CD4-positive, alpha-beta T cell treated with Interleukin-17A for 1 hour (primary cell): Measurements from ENCODE around the gene TOB1.
A peak's percentile ranks its signal among the peaks of the same experiment; 100 is the strongest.

Experiments
- DNase-seq: peaks from one replicate; pipeline ENCODE4 v3.0.0-alpha.2; 2020

Gene TOB1, protein sequence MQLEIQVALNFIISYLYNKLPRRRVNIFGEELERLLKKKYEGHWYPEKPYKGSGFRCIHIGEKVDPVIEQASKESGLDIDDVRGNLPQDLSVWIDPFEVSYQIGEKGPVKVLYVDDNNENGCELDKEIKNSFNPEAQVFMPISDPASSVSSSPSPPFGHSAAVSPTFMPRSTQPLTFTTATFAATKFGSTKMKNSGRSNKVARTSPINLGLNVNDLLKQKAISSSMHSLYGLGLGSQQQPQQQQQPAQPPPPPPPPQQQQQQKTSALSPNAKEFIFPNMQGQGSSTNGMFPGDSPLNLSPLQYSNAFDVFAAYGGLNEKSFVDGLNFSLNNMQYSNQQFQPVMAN

GRCh38 chr17:50866261-50866949 is at the start of gene TOB1:
Gene TOB1, minus strand, starts transcription at chr17:50866354. Its CDS starts 2,337 bp downstream, at chr17:50864017.
- DNase-seq = peak; percentile 98

DNA sequence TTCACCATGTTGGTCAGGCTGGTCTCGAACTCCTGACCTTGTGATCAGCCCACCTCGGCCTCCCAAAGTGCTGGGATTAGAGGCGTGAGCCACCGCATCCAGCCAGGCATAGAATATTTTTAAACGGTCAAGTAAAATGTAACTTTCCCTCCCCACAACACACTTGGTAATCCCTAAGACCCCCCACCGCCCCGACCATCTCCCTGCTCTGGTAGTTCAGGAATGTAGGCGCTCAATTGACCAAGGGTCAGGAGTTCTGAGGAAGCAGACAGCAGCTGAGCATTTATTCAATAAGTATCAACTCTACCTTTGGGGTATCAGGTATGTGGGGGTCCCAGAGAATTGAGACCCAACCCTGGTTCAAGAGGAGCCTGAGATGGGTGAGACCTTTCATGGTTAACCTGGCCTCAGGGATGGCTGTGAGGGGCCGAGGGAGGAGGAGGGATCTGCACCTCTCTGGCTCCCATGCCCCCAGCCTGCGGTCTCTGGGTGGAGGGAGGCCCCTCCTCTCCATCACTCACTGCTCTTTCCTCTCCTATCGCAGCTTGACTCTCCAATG is 48.4 kb upstream of the TOB1 start:
- DNase-seq = no peak

GRCh38 chr17:50913120-50913519 is 47.0 kb upstream of the TOB1 start:
- no peak for DNase-seq

DNA sequence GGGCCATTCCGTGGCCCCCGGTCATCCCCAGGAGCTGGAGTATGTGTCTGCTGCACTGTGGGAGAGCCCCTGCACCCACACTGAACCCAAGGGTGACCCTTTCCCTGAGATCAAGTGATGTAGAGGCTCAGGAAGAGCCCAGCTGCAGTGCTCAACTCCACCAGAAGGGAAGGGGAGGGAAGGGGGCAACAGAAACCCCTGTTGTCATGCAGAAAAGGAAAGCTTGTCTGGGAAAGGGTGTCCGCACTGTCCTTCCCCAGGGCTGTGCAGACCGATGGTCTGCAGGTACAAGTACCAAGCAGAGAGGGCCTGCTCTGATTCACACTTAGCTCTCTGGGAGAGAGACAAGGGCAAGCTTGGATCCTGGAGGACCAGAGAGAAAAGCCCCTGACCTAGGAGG is 45.7 kb upstream of the TOB1 start:
- DNase-seq = no peak

- DNase-seq = no peak
Observed at GRCh38 chr17:50911450-50911849, 45.3 kb upstream of the TOB1 start.

GRCh38 chr17:50909765-50910605 is 43.8 kb upstream of the TOB1 start:
- DNase-seq = peak; percentile 88

- DNase-seq = peak; percentile 75
Observed at GRCh38 chr17:50908860-50909764, 43.0 kb upstream of the TOB1 start.

DNA sequence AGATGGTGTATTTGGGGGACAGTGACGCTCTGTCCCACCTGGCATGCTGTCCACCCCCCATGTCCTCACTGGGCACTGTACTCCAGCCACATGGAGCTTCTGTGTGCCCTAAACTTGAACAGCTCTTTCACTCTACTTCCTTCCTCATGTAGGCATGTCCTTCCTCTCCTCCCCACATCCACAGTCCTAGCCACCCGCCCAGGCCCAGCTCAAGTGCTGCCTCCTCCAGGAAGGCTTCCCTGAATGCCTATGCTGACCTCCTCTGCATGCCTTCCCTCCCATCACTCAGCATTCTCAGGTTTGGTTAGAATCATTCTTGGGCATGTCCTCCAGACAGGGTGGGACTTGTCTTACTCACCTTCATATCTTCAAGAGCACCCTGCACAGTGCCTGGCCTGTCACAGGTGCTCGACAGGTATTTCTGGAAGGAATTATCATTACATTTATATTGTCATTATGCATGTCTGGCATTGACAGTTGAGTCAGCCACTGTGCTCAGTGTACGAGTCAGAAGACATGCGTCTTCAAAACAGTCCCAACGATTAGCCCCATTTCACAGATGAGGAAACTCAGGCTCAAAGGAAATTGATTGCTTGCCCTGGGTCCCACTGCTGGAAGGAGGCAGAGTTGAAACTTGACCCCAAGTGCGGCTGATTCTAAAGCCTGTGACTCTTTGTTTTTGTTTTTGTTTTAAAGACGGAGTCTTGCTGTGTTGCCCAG is 42.1 kb upstream of the TOB1 start:
- DNase-seq = no peak

DNA sequence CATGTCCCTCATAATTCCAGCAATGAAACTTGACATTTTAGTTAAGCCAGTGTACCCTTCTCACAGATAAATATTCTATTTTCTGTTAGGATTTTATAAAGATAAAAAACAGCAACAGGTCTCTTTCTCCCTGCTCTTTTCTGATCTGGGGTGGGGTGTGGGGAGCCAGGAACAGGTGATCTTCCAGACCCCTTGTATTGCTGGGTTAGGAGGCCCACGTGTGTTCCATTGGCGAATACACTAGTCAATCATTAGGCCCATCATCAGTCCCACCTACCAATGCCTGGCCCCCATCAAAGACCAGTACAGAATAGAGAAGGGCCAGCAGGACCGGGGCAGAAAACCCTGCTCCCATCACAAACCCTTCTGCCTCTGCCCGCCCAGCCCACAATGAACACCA is 40.3 kb upstream of the TOB1 start:
- no peak for DNase-seq

- DNase-seq = no peak
Observed at GRCh38 chr17:50905460-50905803, 39.3 kb upstream of the TOB1 start.

DNA sequence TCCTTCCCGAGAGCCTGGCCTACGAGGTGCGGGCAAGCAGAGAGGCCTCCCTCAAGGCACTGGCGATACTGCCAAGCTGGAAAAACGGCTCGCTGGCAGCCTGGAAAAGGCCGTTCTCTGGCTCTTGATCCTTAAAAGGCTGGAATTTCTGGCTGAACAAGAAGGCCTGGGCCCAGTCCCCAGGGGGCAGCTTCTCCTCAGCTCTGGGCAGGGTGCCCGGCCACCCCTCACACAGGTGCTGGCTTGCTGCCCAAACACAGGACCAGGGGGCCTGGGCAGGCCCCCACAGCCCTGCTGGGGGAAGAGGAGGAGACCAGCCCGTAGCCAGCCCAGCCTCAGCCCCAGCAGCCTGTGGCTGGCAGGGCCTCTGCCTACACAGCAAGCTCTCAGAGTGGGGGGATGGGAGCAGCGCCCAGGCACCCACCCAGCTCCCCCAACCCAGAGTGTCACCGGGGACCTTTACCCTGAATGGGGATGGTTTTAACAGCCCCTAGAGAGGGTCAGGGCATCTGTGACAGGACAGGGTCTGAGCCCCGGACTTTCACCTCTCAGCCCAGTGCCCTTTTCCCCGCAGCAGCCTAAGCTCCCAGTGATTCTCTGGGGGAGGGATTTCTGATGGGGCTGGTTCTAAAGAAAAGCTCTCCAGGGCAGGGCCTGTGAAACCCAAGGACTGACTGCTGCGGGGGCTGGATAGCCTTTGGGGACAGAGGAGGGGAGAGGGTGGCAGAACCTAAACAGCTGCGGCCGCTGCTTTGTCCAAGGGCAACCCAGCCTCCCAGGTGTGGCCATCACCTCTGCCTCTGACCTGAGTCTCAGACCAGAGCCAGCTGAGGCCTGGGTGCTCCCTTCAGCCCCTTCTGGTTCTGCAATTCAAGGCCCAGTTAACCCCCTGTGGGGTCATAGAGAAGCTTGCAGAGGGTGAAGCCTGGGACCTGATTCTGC is 38.6 kb upstream of the TOB1 start:
- DNase-seq = no peak

GRCh38 chr17:50903604-50904517 is 37.7 kb upstream of the TOB1 start:
- peak; percentile 71 for DNase-seq

GRCh38 chr17:50902372-50903353 is 36.5 kb upstream of the TOB1 start:
- no peak for DNase-seq

GRCh38 chr17:50900383-50900892 is 34.3 kb upstream of the TOB1 start:
- no peak for DNase-seq

DNA sequence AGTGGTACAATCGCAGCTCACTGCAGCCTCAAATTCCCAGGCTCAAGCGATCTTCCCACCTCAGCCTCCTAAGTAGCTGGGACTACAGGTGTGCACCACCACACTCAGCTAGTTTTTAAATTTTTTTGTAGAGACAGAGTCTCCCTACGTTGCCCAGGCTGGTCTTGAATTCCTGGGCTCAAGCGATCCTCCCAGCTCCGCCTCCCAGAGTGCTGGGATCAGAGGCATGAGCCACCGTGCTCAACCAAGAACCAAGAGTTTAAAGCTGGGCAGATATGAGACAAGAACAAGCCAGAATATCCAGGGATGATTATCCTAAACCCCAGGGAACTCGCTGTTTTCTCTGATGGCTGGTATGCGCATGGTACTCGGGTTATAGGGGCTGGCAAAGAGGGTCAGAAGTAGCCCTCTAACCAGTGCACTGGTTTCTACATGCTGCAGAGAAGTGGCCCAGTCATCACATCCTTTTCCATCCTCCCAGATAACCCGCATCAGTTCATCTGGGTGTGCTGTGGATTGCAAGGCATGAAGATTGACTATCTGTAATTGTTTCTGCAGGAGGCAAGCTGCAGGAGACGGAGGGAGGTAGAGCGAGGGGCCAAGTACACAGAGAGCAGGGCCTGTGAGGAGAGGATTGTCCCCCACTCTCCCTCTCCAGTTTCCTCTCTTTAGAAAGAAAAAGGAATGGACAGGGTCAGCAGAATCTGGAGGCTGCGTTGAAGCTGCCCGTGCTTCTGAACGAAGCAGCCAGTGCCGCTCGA is 33.6 kb upstream of the TOB1 start:
- DNase-seq = no peak

DNA sequence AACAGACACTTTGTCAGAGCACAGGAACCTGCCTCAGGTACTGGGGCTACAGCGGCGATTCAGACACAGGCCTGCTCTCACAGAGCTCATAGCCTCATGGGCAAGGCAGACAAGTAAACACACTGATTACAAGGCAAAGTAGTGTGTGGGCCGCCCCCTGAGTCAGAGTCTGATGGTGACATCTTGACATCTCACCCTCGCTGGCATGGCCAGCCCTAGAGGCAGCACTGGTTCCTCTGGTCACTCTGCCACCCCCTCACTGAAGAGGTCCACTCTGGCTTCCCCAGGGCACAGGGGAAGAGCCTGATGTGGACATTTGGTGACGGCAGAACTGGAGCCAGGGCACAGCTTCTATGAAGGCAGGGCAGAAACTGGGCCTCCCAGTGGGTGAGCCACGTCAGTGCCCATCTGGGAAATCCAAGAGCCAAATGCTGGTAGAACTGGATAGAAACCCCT is 32.9 kb upstream of the TOB1 start:
- DNase-seq = no peak
